IMR-90 (cell line): Measurements from ENCODE around the gene TSPO. TPM values are rescaled to one million over a fixed set of nuclear protein-coding genes. Genes with fewer than 3 reads are reported as not detected.

Experiments
- ATAC-seq: fragments of 200-7000 bp; cut with Tn5 transposase; 2 replicates; pipeline ENCODE4 v1.9.1; 2020; ENCODE audit warnings: low read depth, mild to moderate bottlenecking, moderate library complexity
- BruUV-seq: library from RNA; stranded (reverse); fragments of 400-500 nt; replicated peaks from 2 replicates; lab custom pipeline; 2021; lab: Mats Ljungman, UMichigan
- CTCF ChIA-PET: fragments of 300-600 bp; formaldehyde crosslinking; extraction: SDS; loops from one replicate; lab custom pipeline; 2021; ENCODE audit warnings: antibody characterized with exemption; lab: Yijun Ruan, JAX
- POLR2A ChIA-PET: fragments of 300-600 bp; sonication (Branson Sonifier 250); formaldehyde crosslinking; loops from one replicate; lab custom pipeline; 2022; ENCODE audit warnings: antibody characterized with exemption; ENCODE audit not compliant: unreplicated experiment; lab: Charles Lee
- DNase-seq: peaks from one replicate; pipeline ENCODE4 v3.0.0; 2013
- H2AFZ ChIP-seq: replicated peaks from 2 replicates; pipeline ENCODE3; 2013; ENCODE audit warnings: low read length, mild to moderate bottlenecking; ENCODE audit not compliant: poor library complexity
- H2AK5ac ChIP-seq: 2 replicates; pipeline ENCODE4 v1.6.1; 2013; ENCODE audit warnings: low read depth, low read length, inconsistent platforms
- H2AK9ac ChIP-seq: replicated peaks from 2 replicates; pipeline ENCODE3; 2013; ENCODE audit warnings: mild to moderate bottlenecking, low read depth, low read length, moderate library complexity; ENCODE audit not compliant: poor library complexity
- H2BK120ac ChIP-seq: 2 replicates; pipeline ENCODE4 v1.6.1; 2013; ENCODE audit warnings: low read depth, low read length, inconsistent platforms
- H2BK15ac ChIP-seq: 3 replicates; pipeline ENCODE4 v1.6.1; 2013; ENCODE audit warnings: low read depth, low read length, inconsistent platforms
- H2BK20ac ChIP-seq: 2 replicates; pipeline ENCODE4 v1.6.1; 2013; ENCODE audit warnings: low read depth, mild to moderate bottlenecking, inconsistent platforms, low read length, moderate library complexity
- H2BK5ac ChIP-seq: 2 replicates; pipeline ENCODE4 v1.6.1; 2013; ENCODE audit warnings: mild to moderate bottlenecking, low read depth, low read length, inconsistent platforms; ENCODE audit not compliant: poor library complexity, severe bottlenecking
- H3K14ac ChIP-seq: replicated peaks from 2 replicates; pipeline ENCODE4 v1.6.1; 2013; ENCODE audit warnings: low read depth, low read length, inconsistent platforms
- H3K18ac ChIP-seq: 2 replicates; pipeline ENCODE4 v1.6.1; 2013; ENCODE audit warnings: low read depth, low read length, control low read depth
- H3K23ac ChIP-seq: 2 replicates; pipeline ENCODE4 v1.6.1; 2013; ENCODE audit warnings: low read depth, low read length, inconsistent platforms
- H3K27ac ChIP-seq: 2 replicates; pipeline ENCODE4 v1.5.1; 2013; ENCODE audit warnings: mild to moderate bottlenecking, control low read depth, low read length; ENCODE audit not compliant: insufficient read depth
- H3K27me3 ChIP-seq: 2 replicates; pipeline ENCODE4 v1.6.1; 2013; ENCODE audit warnings: low read length; ENCODE audit not compliant: control insufficient read depth, insufficient read depth
- H3K36me3 ChIP-seq: 2 replicates; pipeline ENCODE4 v1.6.1; 2013; ENCODE audit warnings: low read length, mixed read lengths; ENCODE audit not compliant: control insufficient read depth, insufficient read depth
- H3K4ac ChIP-seq: 2 replicates; pipeline ENCODE4 v1.6.1; 2013; ENCODE audit warnings: low read depth, low read length, inconsistent platforms
- H3K4me1 ChIP-seq: 2 replicates; pipeline ENCODE4 v1.6.1; 2013; ENCODE audit warnings: low read length, mixed read lengths; ENCODE audit not compliant: control insufficient read depth, insufficient read depth
- H3K4me2 ChIP-seq: 2 replicates; pipeline ENCODE4 v1.6.1; 2013; ENCODE audit warnings: low read depth, mild to moderate bottlenecking, control low read depth, low read length, moderate library complexity
- H3K4me3 ChIP-seq: 2 replicates; pipeline ENCODE4 v1.5.1; 2013; ENCODE audit warnings: low read depth, mild to moderate bottlenecking, control low read depth, low read length, moderate library complexity; ENCODE audit not compliant: insufficient read depth
- H3K56ac ChIP-seq: 2 replicates; pipeline ENCODE4 v1.6.1; 2013; ENCODE audit warnings: low read length, inconsistent platforms; ENCODE audit not compliant: insufficient read depth; ENCODE audit errors: extremely low read depth
- H3K79me1 ChIP-seq, 2 experiments: 2 replicates each; pipeline ENCODE4 v1.6.1; 2013; ENCODE audit warnings: low read length in 2 of 2, inconsistent platforms in 1 of 2, low read depth in 1 of 2
- H3K9ac ChIP-seq: 2 replicates; pipeline ENCODE4 v1.6.1; 2013; ENCODE audit warnings: low read depth, low read length, control low read depth
- H3K9me1 ChIP-seq: 2 replicates; pipeline ENCODE4 v1.6.1; 2013; ENCODE audit warnings: low read length, inconsistent platforms; ENCODE audit not compliant: insufficient read depth
- H3K9me3 ChIP-seq: 2 replicates; pipeline ENCODE4 v1.6.1; 2013; ENCODE audit warnings: low read length; ENCODE audit not compliant: control insufficient read depth, insufficient read depth
- H4K20me1 ChIP-seq: 2 replicates; pipeline ENCODE4 v1.6.1; 2013; ENCODE audit warnings: low read length, inconsistent platforms; ENCODE audit not compliant: insufficient read depth
- H4K5ac ChIP-seq: 2 replicates; pipeline ENCODE4 v1.6.1; 2013; ENCODE audit warnings: mild to moderate bottlenecking, low read depth, low read length, control low read depth
- H4K8ac ChIP-seq, 2 experiments: 2 replicates each; pipeline ENCODE4 v1.6.1; 2013; ENCODE audit warnings: low read depth in 2 of 2, low read length in 2 of 2, control low read depth in 1 of 2, inconsistent platforms in 1 of 2
- H4K91ac ChIP-seq: 2 replicates; pipeline ENCODE4 v1.6.1; 2013; ENCODE audit warnings: low read depth, low read length, inconsistent platforms; ENCODE audit not compliant: insufficient read depth
- BHLHE40 ChIP-seq: fragments of 150-350 bp; IDR thresholded peaks from 2 replicates; pipeline ENCODE4 v1.6.1; 2016; ENCODE audit warnings: mild to moderate bottlenecking, low read depth, low read length
- CHD1 ChIP-seq: IDR thresholded peaks from 2 replicates; pipeline ENCODE4 v1.6.1; 2012; ENCODE audit warnings: low read depth, low read length, improper control_type of control experiment
- FOS ChIP-seq: fragments of 150-350 bp; IDR thresholded peaks from 2 replicates; pipeline ENCODE4 v1.6.1; 2016; ENCODE audit warnings: low read depth, low read length
- MAFK ChIP-seq: IDR thresholded peaks from 2 replicates; pipeline ENCODE4 v1.6.1; 2012; ENCODE audit warnings: low read depth, low read length, improper control_type of control experiment
- MAZ ChIP-seq: IDR thresholded peaks from 2 replicates; pipeline ENCODE4 v1.6.1; 2012; ENCODE audit warnings: low read depth, mild to moderate bottlenecking, low read length, improper control_type of control experiment, moderate library complexity, borderline replicate concordance
- MXI1 ChIP-seq: IDR thresholded peaks from 2 replicates; pipeline ENCODE4 v1.6.1; 2012; ENCODE audit warnings: low read depth, mild to moderate bottlenecking, low read length, moderate library complexity, borderline replicate concordance
- POLR2A ChIP-seq: IDR thresholded peaks from 2 replicates; pipeline ENCODE4 v1.6.1; 2012; ENCODE audit warnings: mild to moderate bottlenecking, low read depth, low read length
- RCOR1 ChIP-seq: IDR thresholded peaks from 2 replicates; pipeline ENCODE4 v1.6.1; 2012; ENCODE audit warnings: mild to moderate bottlenecking, low read length, improper control_type of control experiment; ENCODE audit not compliant: insufficient replicate concordance
- SMC3 ChIP-seq: fragments of 150-350 bp; IDR thresholded peaks from 2 replicates; pipeline ENCODE4 v1.6.1; 2016; ENCODE audit warnings: low read depth, mild to moderate bottlenecking, antibody characterized with exemption, low read length, moderate library complexity
- WGBS, 2 experiments: methylation state at CpG; one replicate each; pipeline versions ENCODE4 v1.1.5 to v1.1.7; 2013; ENCODE audit warnings: missing lambda C conversion rate in 2 of 2; ENCODE audit not compliant: insufficient read length in 1 of 2; ENCODE audit errors: extremely low coverage in 2 of 2; 5-methylcytosine and 5-hydroxymethylcytosine counted together
- dilution Hi-C: fragments of 300-500 bp; cut with HindIII; formaldehyde crosslinking; loops from one replicate; pipeline ENCODE4 v1.14.3; 2018; ENCODE audit warnings: low sequenced_read_pairs; ENCODE audit not compliant: unreplicated experiment
- in situ Hi-C: fragments of 300-500 bp; cut with MboI; formaldehyde crosslinking; loops from 3 replicates; pipeline ENCODE4 v1.14.3; 2019; ENCODE audit warnings: low sequenced_read_pairs, inconsistent platforms, mixed read lengths
- intact Hi-C: fragments of 100-400 bp; cut with micrococcal nuclease; formaldehyde crosslinking; loops from 2 replicates; pipeline ENCODE4 v1.10.0; 2022
- polyA plus RNA-seq, 3 experiments: library from polyadenylated mRNA; depleted of rRNA; stranded (reverse); fragments of >200 nt; gene quantifications; 2 replicates each; pipeline ENCODE4 v1.2.3, GENCODE V29; 2012; ENCODE audit warnings: low replicate concordance in 1 of 3
- total RNA-seq: library from RNA; depleted of rRNA; stranded (reverse); fragments of >200 nt; gene quantifications from 2 replicates; pipeline ENCODE4 v1.2.3, GENCODE V29; 2012
- TF ChIP-seq, protein P1 (sequence below): fragments of 150-350 bp; IDR thresholded peaks from 2 replicates; pipeline ENCODE4 v1.6.1; 2016; ENCODE audit warnings: low read depth, mild to moderate bottlenecking, low read length, moderate library complexity, borderline replicate concordance
- TF ChIP-seq, protein P2 (sequence below): conservative IDR thresholded peaks from 2 replicates; pipeline ENCODE4 v1.5.1; 2012; ENCODE audit warnings: mild to moderate bottlenecking, low read depth, low read length, improper control_type of control experiment
- TF ChIP-seq, protein P3 (sequence below): fragments of 150-350 bp; IDR thresholded peaks from 2 replicates; pipeline ENCODE4 v1.6.1; 2017; ENCODE audit warnings: mild to moderate bottlenecking, antibody characterized with exemption, low read length, low read depth

TSPO gene
- total and polyA plus RNA-seq, 2 of the 4 experiments (the other 2 are of a cell fraction): 115 to 297 TPM

DNA sequence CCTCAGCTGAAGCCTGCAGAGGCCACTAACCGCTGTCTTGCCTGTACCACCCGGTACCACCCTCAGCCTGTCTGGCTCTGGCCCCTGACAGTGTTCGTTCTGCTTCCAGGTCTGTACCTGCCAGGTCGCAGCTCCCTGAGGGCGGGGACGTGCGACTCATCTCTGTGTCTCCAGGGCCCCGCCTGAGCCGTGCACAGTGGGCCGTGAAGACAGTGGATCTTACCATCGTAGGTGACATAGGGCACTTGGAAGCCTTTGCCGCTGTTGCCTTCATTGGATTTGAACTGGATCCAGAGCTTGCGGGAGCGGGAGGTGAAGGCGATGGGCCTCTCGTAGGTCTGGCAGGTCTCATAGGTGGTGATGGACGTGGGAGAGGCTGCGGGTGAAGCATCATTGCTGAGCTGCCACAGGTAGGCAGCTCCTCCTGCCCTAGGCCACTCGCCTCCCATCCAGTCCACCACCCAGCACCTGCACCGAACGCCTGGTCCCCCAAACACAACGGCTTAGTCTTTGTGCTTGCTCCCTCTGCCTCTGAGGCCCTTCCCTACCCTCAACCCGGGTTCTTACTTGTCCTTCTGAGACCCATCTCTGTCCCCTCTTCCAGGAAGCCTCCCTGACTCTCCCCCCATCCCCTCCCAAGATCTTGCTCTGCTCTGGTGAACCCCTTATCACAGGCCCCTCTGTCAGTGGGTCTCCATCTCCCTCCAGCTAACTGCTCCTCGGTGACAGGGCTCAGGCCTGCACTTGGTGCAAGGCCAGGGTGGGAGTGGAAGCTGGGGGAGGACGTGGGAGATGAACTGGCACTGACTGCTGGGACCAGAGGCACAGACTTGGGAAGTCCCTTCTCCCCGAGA, 56.7 kb downstream of the TSPO start:
- DNase-seq (no peak), ATAC-seq (no peak)
- Histone ChIP-seq H4K8ac (no peak overlapping the region), H2BK5ac (no peak overlapping the region), H3K27me3 (peaks cover 18% of the 10 kb centered on the region; the same call in 1 of the 2 replicates), H2BK120ac (no peak overlapping the region), H2BK15ac (no peak overlapping the region), H3K9me3 (no peaks in the 10 kb centered on the region), H3K23ac (no peak overlapping the region), H3K4me1 (peaks cover 2% of the 10 kb centered on the region; the same call in 1 of the 2 replicates), H3K14ac (no peak overlapping the region), H2AK5ac (no peak overlapping the region), H3K79me1 (no peaks in the 10 kb centered on the region), H3K9ac (no peak overlapping the region), H3K18ac (no peak overlapping the region), H3K36me3 (no peaks in the 10 kb centered on the region), H2BK20ac (no peak overlapping the region), H2AK9ac (no peak overlapping the region), H4K91ac (no peak overlapping the region), H3K4me3 (no peak overlapping the region), H3K27ac (no peak overlapping the region), H3K9me1 (no peaks in the 10 kb centered on the region), H4K20me1 (no peaks in the 10 kb centered on the region), H3K4ac (no peak overlapping the region), H3K56ac (no peak overlapping the region), H3K4me2 (no peak overlapping the region), H4K5ac (no peak overlapping the region), H2AFZ (no peak overlapping the region)
- TF ChIP-seq MAFK (no peak), RCOR1 (no peak), CHD1 (no peak), FOS (no peak), BHLHE40 (no peak), POLR2A (no peak), MAZ (no peak), SMC3 (no peak), MXI1 (no peak)
- TF ChIP-seq, protein P1, sequence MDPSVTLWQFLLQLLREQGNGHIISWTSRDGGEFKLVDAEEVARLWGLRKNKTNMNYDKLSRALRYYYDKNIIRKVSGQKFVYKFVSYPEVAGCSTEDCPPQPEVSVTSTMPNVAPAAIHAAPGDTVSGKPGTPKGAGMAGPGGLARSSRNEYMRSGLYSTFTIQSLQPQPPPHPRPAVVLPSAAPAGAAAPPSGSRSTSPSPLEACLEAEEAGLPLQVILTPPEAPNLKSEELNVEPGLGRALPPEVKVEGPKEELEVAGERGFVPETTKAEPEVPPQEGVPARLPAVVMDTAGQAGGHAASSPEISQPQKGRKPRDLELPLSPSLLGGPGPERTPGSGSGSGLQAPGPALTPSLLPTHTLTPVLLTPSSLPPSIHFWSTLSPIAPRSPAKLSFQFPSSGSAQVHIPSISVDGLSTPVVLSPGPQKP: no peak
- TF ChIP-seq, protein P2, sequence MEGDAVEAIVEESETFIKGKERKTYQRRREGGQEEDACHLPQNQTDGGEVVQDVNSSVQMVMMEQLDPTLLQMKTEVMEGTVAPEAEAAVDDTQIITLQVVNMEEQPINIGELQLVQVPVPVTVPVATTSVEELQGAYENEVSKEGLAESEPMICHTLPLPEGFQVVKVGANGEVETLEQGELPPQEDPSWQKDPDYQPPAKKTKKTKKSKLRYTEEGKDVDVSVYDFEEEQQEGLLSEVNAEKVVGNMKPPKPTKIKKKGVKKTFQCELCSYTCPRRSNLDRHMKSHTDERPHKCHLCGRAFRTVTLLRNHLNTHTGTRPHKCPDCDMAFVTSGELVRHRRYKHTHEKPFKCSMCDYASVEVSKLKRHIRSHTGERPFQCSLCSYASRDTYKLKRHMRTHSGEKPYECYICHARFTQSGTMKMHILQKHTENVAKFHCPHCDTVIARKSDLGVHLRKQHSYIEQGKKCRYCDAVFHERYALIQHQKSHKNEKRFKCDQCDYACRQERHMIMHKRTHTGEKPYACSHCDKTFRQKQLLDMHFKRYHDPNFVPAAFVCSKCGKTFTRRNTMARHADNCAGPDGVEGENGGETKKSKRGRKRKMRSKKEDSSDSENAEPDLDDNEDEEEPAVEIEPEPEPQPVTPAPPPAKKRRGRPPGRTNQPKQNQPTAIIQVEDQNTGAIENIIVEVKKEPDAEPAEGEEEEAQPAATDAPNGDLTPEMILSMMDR: no peak
- TF ChIP-seq, protein P3, sequence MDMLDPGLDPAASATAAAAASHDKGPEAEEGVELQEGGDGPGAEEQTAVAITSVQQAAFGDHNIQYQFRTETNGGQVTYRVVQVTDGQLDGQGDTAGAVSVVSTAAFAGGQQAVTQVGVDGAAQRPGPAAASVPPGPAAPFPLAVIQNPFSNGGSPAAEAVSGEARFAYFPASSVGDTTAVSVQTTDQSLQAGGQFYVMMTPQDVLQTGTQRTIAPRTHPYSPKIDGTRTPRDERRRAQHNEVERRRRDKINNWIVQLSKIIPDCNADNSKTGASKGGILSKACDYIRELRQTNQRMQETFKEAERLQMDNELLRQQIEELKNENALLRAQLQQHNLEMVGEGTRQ: no peak
- 83% methylated on average over 12 of the region's 26 CpGs; no CpG with 5 or more reads in 1 of the 2 experiments for WGBS, 2 experiments
- CTCF ChIA-PET: no interaction called here
- BruUV-seq: no TSS peak
- in situ Hi-C loops (no loop called here), dilution Hi-C loops (no loop called here), intact Hi-C loops (no loop called here)
- POLR2A ChIA-PET: no interaction called here
